ENCODE results near the gene TMEM170A. TPM values are rescaled to one million over a fixed set of nuclear protein-coding genes. Genes with fewer than 3 reads are reported as not detected.
"Not testable (repeated sequence)": the region's sequence is repeated elsewhere in the genome, so short reads cannot be mapped to it uniquely, and the experiment has no call there.

The TMEM170A gene
- total RNA-seq, 1 experiment from 2014 or later = 31.4 TPM

DNA sequence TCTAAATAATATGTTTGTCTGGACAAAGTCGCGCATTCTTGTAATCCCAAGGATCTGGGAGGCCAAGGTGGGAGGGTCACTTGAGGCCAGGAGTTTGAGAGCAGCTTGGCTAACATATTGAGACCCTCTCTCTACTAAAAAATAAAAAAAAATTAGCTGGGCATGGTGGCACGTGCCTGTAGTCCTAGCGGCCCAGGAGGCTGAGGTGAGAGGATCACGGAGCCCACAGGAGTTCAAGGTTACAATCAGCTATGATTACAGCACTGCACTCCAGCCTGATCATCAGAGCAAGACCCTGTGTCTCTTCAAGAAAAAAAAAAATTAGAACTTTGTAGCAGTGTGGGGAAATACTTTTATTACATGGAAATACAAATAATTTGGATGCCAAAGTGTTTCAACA, 36.9 kb upstream of the TMEM170A start:
- BruUV-seq (replicated peaks) = no TSS peak
- POLR2A ChIA-PET (ENCODE audit: unreplicated experiment) = no interaction called here

DNA sequence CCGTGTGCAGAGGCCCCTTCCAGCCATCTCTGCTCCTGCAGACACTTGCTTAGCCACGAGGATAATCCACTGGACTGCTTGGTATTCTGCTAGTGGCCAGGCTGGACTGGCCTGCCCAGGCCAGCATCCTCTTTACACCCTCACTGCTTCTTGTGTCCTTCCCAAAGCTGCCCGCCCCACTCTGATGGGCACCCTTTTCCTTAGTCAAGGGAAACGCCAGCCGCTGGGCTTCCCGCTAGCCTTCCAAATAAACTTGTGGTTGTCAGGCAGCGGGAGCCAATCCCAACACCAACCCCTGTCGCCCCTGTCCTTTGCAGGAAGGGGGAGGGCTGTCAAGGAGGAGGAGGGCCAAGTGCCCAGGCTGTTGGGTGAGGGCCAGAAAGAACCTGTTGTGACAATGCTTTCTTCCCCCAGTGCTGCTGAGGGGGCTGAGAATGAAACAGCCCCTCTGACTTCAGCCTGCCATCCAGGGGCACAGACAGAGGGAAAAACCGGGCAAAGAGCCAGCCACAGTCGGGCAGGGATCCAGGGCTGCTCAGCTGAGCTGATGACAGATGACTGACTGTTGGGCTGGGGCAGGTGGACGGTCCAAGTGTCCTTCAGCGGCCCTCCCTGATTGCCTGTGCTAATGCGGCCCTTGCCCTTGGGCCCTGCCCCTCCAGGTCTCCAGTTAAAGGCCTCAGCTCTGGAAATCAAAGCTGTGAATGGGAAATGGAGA, 34.3 kb upstream of the TMEM170A start:
- H3K79me2 ChIP-seq (ENCODE audit: low read depth); H3K4me3 ChIP-seq; H3F3A ChIP-seq (ENCODE audit: insufficient read depth, low read depth); H3K27ac ChIP-seq; H3K9me2 ChIP-seq (ENCODE audit: insufficient read depth); intact Hi-C loops (cut with micrococcal nuclease; ENCODE audit: unreplicated experiment); H3K9me3 ChIP-seq (ENCODE audit: insufficient read depth, low read depth); H3K36me3 ChIP-seq (ENCODE audit: low read depth); POLR2A ChIA-PET (ENCODE audit: unreplicated experiment); BruUV-seq (replicated peaks); H3K27me3 ChIP-seq (ENCODE audit: insufficient read depth, low read depth); H2AFZ ChIP-seq; H3K4me2 ChIP-seq; H4K20me1 ChIP-seq (ENCODE audit: insufficient read depth): not testable (repeated sequence)
- CTCF ChIA-PET = interaction anchor here (0.6 kb wide), 1 partner anchor 19 kb away, joined by 7 read pairs; no protein-coding TSS in a partner anchor
- DNase-seq = peak in 1 of 2 experiments; percentile 72
- peaks cover 13% of the 10 kb centered on the region for H3K4me1 ChIP-seq (replicated peaks; ENCODE audit: insufficient read depth)

More for the DNA sequence above, 36.9 kb upstream of the TMEM170A start:
- Histone ChIP-seq H3K4me1 (replicated peaks; ENCODE audit: insufficient read depth) (peaks cover 25% of the 10 kb centered on the region), H3K9me3 (ENCODE audit: insufficient read depth, low read depth) (no peaks in the 10 kb centered on the region), H3K4me3 (no peak overlapping the region), H3K79me2 (ENCODE audit: low read depth) (no peaks in the 10 kb centered on the region), H2AFZ (no peak overlapping the region), H3K36me3 (ENCODE audit: low read depth) (0 out of 2 replicates have a peak, but pooled peaks cover 4% of the 10 kb centered on the region), H4K20me1 (ENCODE audit: insufficient read depth) (no peaks in the 10 kb centered on the region), H3F3A (ENCODE audit: insufficient read depth, low read depth) (peaks cover 20% of the 10 kb centered on the region), H3K4me2 (no peak overlapping the region), H3K27me3 (ENCODE audit: insufficient read depth, low read depth) (no peaks in the 10 kb centered on the region), H3K9me2 (ENCODE audit: insufficient read depth) (no peaks in the 10 kb centered on the region), H3K27ac (no peak overlapping the region)
- intact Hi-C loops (cut with micrococcal nuclease; ENCODE audit: unreplicated experiment) = no loop called here
- no peak for DNase-seq
- CTCF ChIA-PET = no interaction called here
- no peak for TF ChIP-seq EZH2 (IDR thresholded peaks at IDR 0.05; ENCODE audit: low read depth)
- TF ChIP-seq, protein P1, sequence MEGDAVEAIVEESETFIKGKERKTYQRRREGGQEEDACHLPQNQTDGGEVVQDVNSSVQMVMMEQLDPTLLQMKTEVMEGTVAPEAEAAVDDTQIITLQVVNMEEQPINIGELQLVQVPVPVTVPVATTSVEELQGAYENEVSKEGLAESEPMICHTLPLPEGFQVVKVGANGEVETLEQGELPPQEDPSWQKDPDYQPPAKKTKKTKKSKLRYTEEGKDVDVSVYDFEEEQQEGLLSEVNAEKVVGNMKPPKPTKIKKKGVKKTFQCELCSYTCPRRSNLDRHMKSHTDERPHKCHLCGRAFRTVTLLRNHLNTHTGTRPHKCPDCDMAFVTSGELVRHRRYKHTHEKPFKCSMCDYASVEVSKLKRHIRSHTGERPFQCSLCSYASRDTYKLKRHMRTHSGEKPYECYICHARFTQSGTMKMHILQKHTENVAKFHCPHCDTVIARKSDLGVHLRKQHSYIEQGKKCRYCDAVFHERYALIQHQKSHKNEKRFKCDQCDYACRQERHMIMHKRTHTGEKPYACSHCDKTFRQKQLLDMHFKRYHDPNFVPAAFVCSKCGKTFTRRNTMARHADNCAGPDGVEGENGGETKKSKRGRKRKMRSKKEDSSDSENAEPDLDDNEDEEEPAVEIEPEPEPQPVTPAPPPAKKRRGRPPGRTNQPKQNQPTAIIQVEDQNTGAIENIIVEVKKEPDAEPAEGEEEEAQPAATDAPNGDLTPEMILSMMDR (conservative IDR thresholded peaks at IDR 0.05) = no peak

DNA sequence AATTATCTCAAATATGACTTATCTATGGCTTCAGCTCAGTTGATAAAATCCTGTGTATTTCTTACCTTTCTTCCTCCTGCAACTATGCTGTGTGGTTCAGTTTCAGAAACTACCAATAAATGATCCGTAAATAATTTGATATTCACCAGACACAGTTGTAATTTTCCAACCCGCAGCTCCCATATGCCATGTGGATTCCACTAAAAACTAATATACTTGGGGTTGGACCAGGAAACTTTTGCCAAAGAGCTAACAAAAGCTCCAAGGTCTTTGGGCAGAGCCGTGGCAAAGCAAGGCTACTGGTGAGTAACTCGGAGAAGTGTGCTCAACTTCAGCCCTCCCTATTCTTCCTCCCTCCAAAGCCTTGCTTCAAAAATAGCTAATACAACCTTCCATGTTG, 33.1 kb upstream of the TMEM170A start:
- Histone ChIP-seq H3F3A (ENCODE audit: insufficient read depth, low read depth) (peaks cover 13% of the 10 kb centered on the region; the same call in 1 of the 2 replicates), H4K20me1 (ENCODE audit: insufficient read depth) (no peaks in the 10 kb centered on the region), H3K4me3 (no peak overlapping the region), H3K36me3 (ENCODE audit: low read depth) (no peaks in the 10 kb centered on the region), H3K27me3 (ENCODE audit: insufficient read depth, low read depth) (no peaks in the 10 kb centered on the region), H3K79me2 (ENCODE audit: low read depth) (no peaks in the 10 kb centered on the region), H3K4me1 (replicated peaks; ENCODE audit: insufficient read depth) (peaks cover 7% of the 10 kb centered on the region), H2AFZ (no peak overlapping the region), H3K27ac (no peak overlapping the region), H3K9me2 (ENCODE audit: insufficient read depth) (no peaks in the 10 kb centered on the region), H3K9me3 (ENCODE audit: insufficient read depth, low read depth) (no peaks in the 10 kb centered on the region), H3K4me2 (no peak overlapping the region)
- no peak for TF ChIP-seq EZH2 (IDR thresholded peaks at IDR 0.05; ENCODE audit: low read depth)
- TF ChIP-seq, protein P1 (conservative IDR thresholded peaks at IDR 0.05) = no peak
- POLR2A ChIA-PET (ENCODE audit: unreplicated experiment) = interaction anchor here (0.6 to 0.9 kb wide), 2 partner anchors 16 to 19 kb away, joined by 4 to 6 read pairs; no protein-coding TSS in a partner anchor
- CTCF ChIA-PET = interaction anchor here (0.6 to 0.7 kb wide), 2 partner anchors 12 to 20 kb away, joined by 3 to 4 read pairs; no protein-coding TSS in a partner anchor
- DNase-seq = no peak
- intact Hi-C loops (cut with micrococcal nuclease; ENCODE audit: unreplicated experiment) = no loop called here
- BruUV-seq (replicated peaks) = no TSS peak
